ENCODE measurements around the gene HGFAC. TPM values are rescaled to one million over a fixed set of nuclear protein-coding genes. Genes with fewer than 3 reads are reported as not detected.
A peak's percentile ranks its signal among the peaks of the same experiment; 100 is the strongest.

The HGFAC gene
- total RNA-seq, 1 experiment from 2014 or later, result 0.28 TPM

- Mint-ChIP-seq H3K4me3 (ENCODE audit: unreplicated experiment) (no peak overlapping the region), H3K9me3 (ENCODE audit: unreplicated experiment) (no peaks in the 10 kb centered on the region), H3K36me3 (ENCODE audit: insufficient read depth, unreplicated experiment) (no peaks in the 10 kb centered on the region), H3K27me3 (ENCODE audit: insufficient read depth, unreplicated experiment) (no peaks in the 10 kb centered on the region), H3K4me1 (ENCODE audit: insufficient read depth, unreplicated experiment) (peaks cover 20% of the 10 kb centered on the region), H3K27ac (ENCODE audit: low read depth, unreplicated experiment) (peak overlapping the region; percentile 91)
- no TSS peak for BruUV-seq (replicated peaks)
- intact Hi-C loops (cut with micrococcal nuclease), result no loop called here
- POLR2A ChIA-PET, result interaction anchor here (2.3 to 4.3 kb wide), 2 partner anchors 51 to 146 kb away, joined by 9 to 24 read pairs; partner anchors contain the start of gene RGS12
- TF ChIP-seq CTCF (IDR thresholded peaks at IDR 0.05; ENCODE audit: unreplicated experiment), result no peak
- CTCF ChIA-PET, result interaction anchor here (0.6 to 3.3 kb wide), 4 partner anchors 8 to 92 kb away, joined by 3 to 21 read pairs (median 5); no protein-coding TSS in a partner anchor
- no peak for DNase-seq (ENCODE audit: unreplicated experiment)
Measured at GRCh38 chr4:3437998-3438846, 3.5 kb upstream of the HGFAC start.

- intact Hi-C loops (cut with micrococcal nuclease), result no loop called here
- Mint-ChIP-seq H3K27me3 (ENCODE audit: insufficient read depth, unreplicated experiment) (no peaks in the 10 kb centered on the region), H3K9me3 (ENCODE audit: unreplicated experiment) (no peaks in the 10 kb centered on the region), H3K4me3 (ENCODE audit: unreplicated experiment) (no peak overlapping the region), H3K36me3 (ENCODE audit: insufficient read depth, unreplicated experiment) (no peaks in the 10 kb centered on the region), H3K4me1 (ENCODE audit: insufficient read depth, unreplicated experiment) (peaks cover 20% of the 10 kb centered on the region), H3K27ac (ENCODE audit: low read depth, unreplicated experiment) (no peak overlapping the region)
- TF ChIP-seq CTCF (IDR thresholded peaks at IDR 0.05; ENCODE audit: unreplicated experiment), result no peak
- no peak for DNase-seq (ENCODE audit: unreplicated experiment)
- CTCF ChIA-PET, result interaction anchor here (0.6 to 3.3 kb wide), 3 partner anchors 9 to 41 kb away, joined by 3 to 21 read pairs (median 3); no protein-coding TSS in a partner anchor
- POLR2A ChIA-PET, result interaction anchor here (2.3 kb wide), 1 partner anchor 147 kb away, joined by 9 read pairs; the partner anchor contains the start of gene RGS12
- BruUV-seq (replicated peaks), result no TSS peak
Measured at GRCh38 chr4:3438847-3439180, 3.0 kb upstream of the HGFAC start.

DNA sequence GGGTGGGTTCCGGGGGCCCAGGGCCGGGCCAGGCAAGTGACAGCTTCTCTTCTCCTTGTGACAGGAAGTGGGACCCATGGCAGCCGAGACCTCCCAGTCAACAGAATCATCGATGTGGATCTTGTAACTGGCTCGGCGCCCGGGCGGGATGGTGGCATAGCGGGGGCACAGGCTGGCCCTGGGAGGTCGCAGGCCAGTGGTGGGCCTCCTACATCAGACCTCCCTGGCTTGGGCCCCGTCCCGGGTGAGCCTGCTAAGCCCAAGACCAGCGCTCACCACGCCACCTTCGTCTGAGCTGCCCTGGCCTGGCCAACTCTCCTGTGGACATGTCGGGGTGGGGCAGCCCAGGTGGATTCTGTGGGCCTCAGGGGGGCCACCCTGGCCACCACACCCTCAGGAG is 2.4 kb upstream of the HGFAC start:
- Mint-ChIP-seq H3K4me1 (ENCODE audit: insufficient read depth, unreplicated experiment) (peaks cover 20% of the 10 kb centered on the region), H3K27ac (ENCODE audit: low read depth, unreplicated experiment) (no peak overlapping the region), H3K27me3 (ENCODE audit: insufficient read depth, unreplicated experiment) (no peaks in the 10 kb centered on the region), H3K9me3 (ENCODE audit: unreplicated experiment) (no peaks in the 10 kb centered on the region), H3K36me3 (ENCODE audit: insufficient read depth, unreplicated experiment) (no peaks in the 10 kb centered on the region), H3K4me3 (ENCODE audit: unreplicated experiment) (no peak overlapping the region)
- BruUV-seq (replicated peaks), result no TSS peak
- POLR2A ChIA-PET, result no interaction called here
- intact Hi-C loops (cut with micrococcal nuclease), result no loop called here
- CTCF ChIA-PET, result interaction anchor here (3.0 to 3.3 kb wide), 2 partner anchors 41 to 94 kb away, joined by 14 to 21 read pairs; no protein-coding TSS in a partner anchor
- no peak for TF ChIP-seq CTCF (IDR thresholded peaks at IDR 0.05; ENCODE audit: unreplicated experiment)
- DNase-seq (ENCODE audit: unreplicated experiment), result no peak

DNA sequence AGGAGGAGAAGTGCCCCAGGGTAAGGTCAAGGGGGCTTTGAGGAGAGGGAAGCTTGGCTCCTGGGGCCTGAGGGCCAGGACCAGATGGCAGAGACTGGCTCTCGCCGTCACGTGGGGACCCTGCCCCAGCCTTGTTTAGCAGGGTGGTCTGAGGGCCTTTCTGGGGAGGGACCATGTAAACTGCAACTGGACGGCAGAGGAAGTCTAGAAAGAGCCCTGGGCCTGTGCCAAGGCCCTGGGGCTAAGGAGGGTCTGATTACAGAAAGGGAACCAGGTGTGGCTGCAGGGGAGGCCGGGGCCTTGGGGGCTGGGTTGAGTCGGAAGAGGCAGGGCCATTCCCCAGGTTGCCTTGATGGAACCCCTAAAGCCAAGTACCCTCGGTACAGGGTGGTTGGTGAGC is 1.8 kb upstream of the HGFAC start:
- BruUV-seq (replicated peaks), result no TSS peak
- no peak for DNase-seq (ENCODE audit: unreplicated experiment)
- POLR2A ChIA-PET, result interaction anchor here (1.0 to 1.6 kb wide), 2 partner anchors 12 to 53 kb away, joined by 5 to 7 read pairs; no protein-coding TSS in a partner anchor
- no peak overlapping the region for H3K4me3 Mint-ChIP-seq (ENCODE audit: unreplicated experiment)
- no peaks in the 10 kb centered on the region for H3K27me3 Mint-ChIP-seq (ENCODE audit: insufficient read depth, unreplicated experiment)
- intact Hi-C loops (cut with micrococcal nuclease), result no loop called here
- H3K36me3 Mint-ChIP-seq (ENCODE audit: insufficient read depth, unreplicated experiment), result no peaks in the 10 kb centered on the region
- H3K4me1 Mint-ChIP-seq (ENCODE audit: insufficient read depth, unreplicated experiment), result peaks cover 20% of the 10 kb centered on the region
- CTCF ChIA-PET, result interaction anchor here (0.6 to 3.3 kb wide), 5 partner anchors 8 to 304 kb away, joined by 3 to 21 read pairs (median 3); no protein-coding TSS in a partner anchor
- H3K9me3 Mint-ChIP-seq (ENCODE audit: unreplicated experiment), result no peaks in the 10 kb centered on the region
- TF ChIP-seq CTCF (IDR thresholded peaks at IDR 0.05; ENCODE audit: unreplicated experiment), result no peak
- no peak overlapping the region for H3K27ac Mint-ChIP-seq (ENCODE audit: low read depth, unreplicated experiment)

Measured in MCF 10A (cell line).